HUDEP-2 (cell line): ENCODE results near the gene ZBTB45.
A peak's percentile ranks its signal among the peaks of the same experiment; 100 is the strongest.
"Not testable (repeated sequence)": the region's sequence is repeated elsewhere in the genome, so short reads cannot be mapped to it uniquely, and the experiment has no call there.

Experiments
- DNase-seq, 76 experiments: peaks; one replicate each; lab custom pipeline; 2025; ENCODE audit not compliant: unreplicated experiment in 76 of 76; lab: John Stamatoyannopoulos, UW

The ZBTB45 gene

GRCh38 chr19:58542641-58543372 is 23.2 kb upstream of the ZBTB45 start:
- not testable (repeated sequence) for DNase-seq

- not testable (repeated sequence) for DNase-seq
Measured at GRCh38 chr19:58539169-58539559, 19.6 kb upstream of the ZBTB45 start.

- DNase-seq: peak in 3 of 76 experiments; percentile 8 to 24 (median 8)
Measured at GRCh38 chr19:58538257-58539168, 18.9 kb upstream of the ZBTB45 start.

- DNase-seq: no peak
Measured at GRCh38 chr19:58536852-58537798, 17.5 kb upstream of the ZBTB45 start.

- no peak for DNase-seq
Measured at GRCh38 chr19:58535857-58536256, 16.2 kb upstream of the ZBTB45 start.

GRCh38 chr19:58531034-58531840 is 11.6 kb upstream of the ZBTB45 start:
- DNase-seq: no peak

- no peak for DNase-seq
Measured at GRCh38 chr19:58529405-58529804, 9.8 kb upstream of the ZBTB45 start.

GRCh38 chr19:58522709-58523108 is 3.1 kb upstream of the ZBTB45 start:
- DNase-seq: no peak

GRCh38 chr19:58521651-58522050 is 2.0 kb upstream of the ZBTB45 start:
- DNase-seq: no peak

- no peak for DNase-seq
Measured at GRCh38 chr19:58520257-58520599, 618 bp upstream of the ZBTB45 start.

GRCh38 chr19:58519087-58519354 is 589 bp downstream of the ZBTB45 start:
- peak in 61 of 76 experiments; percentile 5 to 97 (median 62) for DNase-seq

GRCh38 chr19:58518256-58519086 is 1.1 kb downstream of the ZBTB45 start:
- peak in 66 of 76 experiments; percentile 10 to 82 (median 64) for DNase-seq

- DNase-seq: no peak
Measured at GRCh38 chr19:58516964-58517833, 2.4 kb downstream of the ZBTB45 start.

- no peak for DNase-seq
Measured at GRCh38 chr19:58516246-58516836, 3.3 kb downstream of the ZBTB45 start.

- DNase-seq: no peak
Measured at GRCh38 chr19:58515259-58515658, 4.4 kb downstream of the ZBTB45 start.

- DNase-seq: peak in 2 of 76 experiments; percentile 4 to 34
Measured at GRCh38 chr19:58514564-58515022, 5.0 kb downstream of the ZBTB45 start.

- peak in 75 of 76 experiments; percentile 73 to 99 (median 96) for DNase-seq
Measured at GRCh38 chr19:58513694-58514563, 5.7 kb downstream of the ZBTB45 start.
